IMR-90 (cell line): Measurements from ENCODE around the gene ARV1.

ENCODE experiments used
- BHLHE40 ChIP-seq: fragments of 150-350 bp; IDR thresholded peaks from 2 replicates; pipeline ENCODE4 v1.6.1; 2016; ENCODE audit warnings: mild to moderate bottlenecking, low read depth, low read length
- CEBPB ChIP-seq: IDR thresholded peaks from 2 replicates; pipeline ENCODE4 v1.6.1; 2012; ENCODE audit warnings: low read depth, low read length, improper control_type of control experiment
- CHD1 ChIP-seq: IDR thresholded peaks from 2 replicates; pipeline ENCODE4 v1.6.1; 2012; ENCODE audit warnings: low read depth, low read length, improper control_type of control experiment
- CTCF ChIP-seq: conservative IDR thresholded peaks from 2 replicates; pipeline ENCODE4 v1.5.1; 2012; ENCODE audit warnings: mild to moderate bottlenecking, low read depth, low read length, improper control_type of control experiment
- POLR2A ChIP-seq: IDR thresholded peaks from 2 replicates; pipeline ENCODE4 v1.6.1; 2012; ENCODE audit warnings: mild to moderate bottlenecking, low read depth, low read length
- RAD21 ChIP-seq: IDR thresholded peaks from 2 replicates; pipeline ENCODE4 v1.6.1; 2012; ENCODE audit warnings: low read length, improper control_type of control experiment
- RCOR1 ChIP-seq: IDR thresholded peaks from 2 replicates; pipeline ENCODE4 v1.6.1; 2012; ENCODE audit warnings: mild to moderate bottlenecking, low read length, improper control_type of control experiment; ENCODE audit not compliant: insufficient replicate concordance

- no peak for TF ChIP-seq POLR2A
- TF ChIP-seq CHD1: no peak
- no peak for TF ChIP-seq CTCF
- TF ChIP-seq BHLHE40: no peak
- no peak for TF ChIP-seq RCOR1
- no peak for TF ChIP-seq RAD21
- no peak for TF ChIP-seq CEBPB
Measured at GRCh38 chr1:230976825-230977747, 1.8 kb upstream of the ARV1 start.
